Endothelial cell of umbilical vein (primary cell): ENCODE measurements around the gene RAP1GDS1.

Source experiments
- CTCF ChIP-seq, 2 donors: IDR thresholded peaks; 1 replicate in 1 of 2; 2 replicates in 1 of 2; pipeline ENCODE4 v1.5.1; 2011; ENCODE audit warnings: low read length in 2 of 2, mild to moderate bottlenecking in 2 of 2, moderate library complexity in 2 of 2, control low read depth in 1 of 2, inconsistent platforms in 1 of 2, low read depth in 1 of 2; ENCODE audit not compliant: insufficient read depth in 1 of 2; ENCODE audit errors: extremely low read depth in 1 of 2
- EZH2 ChIP-seq: IDR thresholded peaks from 2 replicates; pipeline ENCODE4 v1.6.1; 2012; ENCODE audit warnings: borderline replicate concordance, low read depth, mild to moderate bottlenecking, moderate library complexity, low read length, inconsistent platforms; ENCODE audit not compliant: severe bottlenecking
- GATA2 ChIP-seq: IDR thresholded peaks from 2 replicates; pipeline ENCODE4 v1.7.0; 2011; ENCODE audit warnings: low read depth, mild to moderate bottlenecking, moderate library complexity, mixed read lengths, low read length; ENCODE audit not compliant: insufficient read length, insufficient read depth
- JUN ChIP-seq: IDR thresholded peaks from 2 replicates; pipeline ENCODE4 v1.6.1; 2011; ENCODE audit warnings: borderline replicate concordance, low read depth; ENCODE audit not compliant: insufficient read length, insufficient read depth
- MYC ChIP-seq: IDR thresholded peaks from one replicate; pipeline ENCODE4 v1.6.1; 2011; ENCODE audit warnings: mild to moderate bottlenecking, low read depth, low read length
- POLR2A ChIP-seq: IDR thresholded peaks from 2 replicates; pipeline ENCODE4 v1.6.1; 2012; ENCODE audit warnings: low read depth, mild to moderate bottlenecking, control low read depth, low read length
- POLR2AphosphoS5 ChIP-seq: IDR thresholded peaks from 2 replicates; pipeline ENCODE4 v1.6.1; 2012; ENCODE audit warnings: low read depth, mild to moderate bottlenecking, control low read depth, low read length, moderate library complexity; ENCODE audit not compliant: insufficient read depth
- TF ChIP-seq, protein P1 (sequence below): IDR thresholded peaks from 2 replicates; pipeline ENCODE4 v1.6.1; 2011; ENCODE audit not compliant: insufficient read depth, insufficient read length

GRCh38 chr4:98289375-98289774 lies 28.2 kb downstream of the RAP1GDS1 start:
- TF ChIP-seq CTCF (IDR thresholded peaks at IDR 0.05; ENCODE audit: extremely low read depth in 1 of 2, insufficient read depth in 1 of 2, low read depth in 1 of 2, low read length in 2 of 2) (no peak), POLR2A (no peak), GATA2 (no peak), POLR2AphosphoS5 (no peak), EZH2 (no peak), JUN (no peak), MYC (no peak)
- TF ChIP-seq, protein P1, sequence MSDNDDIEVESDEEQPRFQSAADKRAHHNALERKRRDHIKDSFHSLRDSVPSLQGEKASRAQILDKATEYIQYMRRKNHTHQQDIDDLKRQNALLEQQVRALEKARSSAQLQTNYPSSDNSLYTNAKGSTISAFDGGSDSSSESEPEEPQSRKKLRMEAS = no peak
